ENCODE measurements around the gene IFIT2.

GRCh38 chr10:89312973-89313372 is 11.1 kb downstream of the IFIT2 start:
- no peak for TF ChIP-seq CTCF (IDR thresholded peaks at IDR 0.05)
- TF ChIP-seq POLR2AphosphoS5 (IDR thresholded peaks at IDR 0.05): no peak
- no peak for TF ChIP-seq POLR2A (IDR thresholded peaks at IDR 0.05)
